Panc1 (cell line): ENCODE measurements around the gene PMF1. TPM values are rescaled to one million over a fixed set of nuclear protein-coding genes. Genes with fewer than 3 reads are reported as not detected.

Experiments used
- ATAC-seq: fragments of 200-7000 bp; cut with Tn5 transposase; 2 replicates; pipeline ENCODE4 v1.9.1; 2020; ENCODE audit warnings: mild to moderate bottlenecking, moderate library complexity
- BruUV-seq: library from RNA; stranded (reverse); fragments of 400-500 nt; replicated peaks from 2 replicates; lab custom pipeline; 2021; lab: Mats Ljungman, UMichigan
- CTCF ChIA-PET: fragments of 300-600 bp; sonication (Branson Sonifier 250); formaldehyde crosslinking; loops from one replicate; lab custom pipeline; 2022; ENCODE audit warnings: antibody characterized with exemption; lab: Charles Lee
- POLR2A ChIA-PET: fragments of 300-600 bp; sonication (Branson Sonifier 250); formaldehyde crosslinking; loops from one replicate; lab custom pipeline; 2022; ENCODE audit warnings: antibody characterized with exemption; lab: Charles Lee
- DNase-seq: peaks from one replicate; pipeline ENCODE4 v3.0.0-alpha.2; 2010; ENCODE audit warnings: low read depth, low spot score
- H3K27ac ChIP-seq: 2 replicates; pipeline ENCODE4 v1.5.1; 2011; ENCODE audit warnings: mild to moderate bottlenecking, low read length, inconsistent platforms
- H3K27me3 ChIP-seq: fragments of 200-500 bp; sonication (Bioruptor generic); 2 replicates; pipeline ENCODE4 v1.6.0; 2014; ENCODE audit warnings: low read length, inconsistent platforms; ENCODE audit not compliant: control insufficient read depth, insufficient read depth
- H3K36me3 ChIP-seq: fragments of 200-500 bp; sonication (Bioruptor generic); 2 replicates; pipeline ENCODE4 v1.5.1; 2014; ENCODE audit warnings: inconsistent platforms, mild to moderate bottlenecking, low read length, moderate library complexity; ENCODE audit not compliant: control insufficient read depth, insufficient read depth
- H3K4me1 ChIP-seq: 2 replicates; pipeline ENCODE4 v1.5.1; 2011; ENCODE audit warnings: inconsistent platforms, mild to moderate bottlenecking, low read length, moderate library complexity; ENCODE audit not compliant: control insufficient read depth, insufficient read depth
- H3K4me3 ChIP-seq, 2 experiments: 2 replicates each; pipeline ENCODE4 v1.5.1; 2011 to 2012; ENCODE audit warnings: low read depth in 2 of 2, low read length in 2 of 2, mild to moderate bottlenecking in 2 of 2, inconsistent platforms in 1 of 2, moderate library complexity in 1 of 2
- H3K9me3 ChIP-seq: fragments of 200-500 bp; sonication (Bioruptor generic); 2 replicates; pipeline ENCODE4 v1.5.1; 2014; ENCODE audit warnings: low read depth, mild to moderate bottlenecking, inconsistent platforms, low read length, moderate library complexity; ENCODE audit not compliant: control insufficient read depth, insufficient read depth
- POLR2AphosphoS5 ChIP-seq: IDR thresholded peaks from 2 replicates; pipeline ENCODE4 v1.6.1; 2012; ENCODE audit warnings: mild to moderate bottlenecking, low read depth, low read length, moderate library complexity
- SIN3A ChIP-seq: IDR thresholded peaks from 2 replicates; pipeline ENCODE4 v1.6.1; 2012; ENCODE audit warnings: low read depth, mild to moderate bottlenecking, low read length, moderate library complexity, borderline replicate concordance; ENCODE audit not compliant: insufficient read depth
- TCF7L2 ChIP-seq: IDR thresholded peaks from 2 replicates; pipeline ENCODE4 v1.6.1; 2011; ENCODE audit warnings: mild to moderate bottlenecking, low read depth, low read length, inconsistent platforms
- in situ Hi-C: cut with HindIII; loops from 2 replicates; pipeline ENCODE4 v1.10.0; 2016; ENCODE audit warnings: low sequenced_read_pairs, low pct_unique_long_range_greater_than_20kb
- intact Hi-C: fragments of 100-400 bp; cut with micrococcal nuclease; formaldehyde crosslinking; loops from one replicate; pipeline ENCODE4 v1.10.0; 2022; ENCODE audit not compliant: unreplicated experiment
- total RNA-seq: library from RNA; stranded (reverse); gene quantifications from one replicate; pipeline ENCODE4 v1.2.1, GENCODE V29; 2021; ENCODE audit not compliant: unreplicated experiment
- TF ChIP-seq, protein P1 (sequence below), 2 experiments: IDR thresholded peaks; 2 replicates each; pipeline ENCODE4 v1.6.1; 2011 to 2012; ENCODE audit warnings: low read depth in 2 of 2, control low read depth in 1 of 2, low read length in 1 of 2, mild to moderate bottlenecking in 1 of 2, moderate library complexity in 1 of 2; ENCODE audit not compliant: insufficient read depth in 1 of 2
- TF ChIP-seq, protein P2 (sequence below): fragments of 450-650 bp; IDR thresholded peaks from 2 replicates; pipeline ENCODE4 v1.5.1; 2017; ENCODE audit warnings: mild to moderate bottlenecking

The PMF1 gene
- total RNA-seq, 1 experiment from 2014 or later = 57.5 TPM

DNA sequence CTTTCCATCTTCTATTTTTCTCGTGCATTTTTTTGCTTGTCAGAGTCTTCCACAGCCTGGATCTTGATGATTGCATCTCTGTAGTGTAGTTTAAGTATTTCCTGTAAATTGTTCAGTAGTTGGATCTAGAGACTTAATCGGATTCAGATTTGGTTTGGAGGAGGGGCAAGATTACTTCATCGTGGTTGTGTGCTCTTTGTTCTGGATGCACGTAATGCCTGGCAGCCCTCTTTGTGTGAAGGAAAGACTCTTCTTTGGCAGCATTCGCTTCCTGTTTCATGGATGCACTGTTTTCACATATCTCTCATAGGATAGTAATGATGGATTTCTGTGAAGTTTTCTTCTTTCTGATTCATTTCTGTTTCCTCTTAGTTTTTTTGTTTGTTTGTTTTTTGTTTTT, 45.3 kb upstream of the PMF1 start:
- no TSS peak for BruUV-seq
- CTCF ChIA-PET = no interaction called here

DNA sequence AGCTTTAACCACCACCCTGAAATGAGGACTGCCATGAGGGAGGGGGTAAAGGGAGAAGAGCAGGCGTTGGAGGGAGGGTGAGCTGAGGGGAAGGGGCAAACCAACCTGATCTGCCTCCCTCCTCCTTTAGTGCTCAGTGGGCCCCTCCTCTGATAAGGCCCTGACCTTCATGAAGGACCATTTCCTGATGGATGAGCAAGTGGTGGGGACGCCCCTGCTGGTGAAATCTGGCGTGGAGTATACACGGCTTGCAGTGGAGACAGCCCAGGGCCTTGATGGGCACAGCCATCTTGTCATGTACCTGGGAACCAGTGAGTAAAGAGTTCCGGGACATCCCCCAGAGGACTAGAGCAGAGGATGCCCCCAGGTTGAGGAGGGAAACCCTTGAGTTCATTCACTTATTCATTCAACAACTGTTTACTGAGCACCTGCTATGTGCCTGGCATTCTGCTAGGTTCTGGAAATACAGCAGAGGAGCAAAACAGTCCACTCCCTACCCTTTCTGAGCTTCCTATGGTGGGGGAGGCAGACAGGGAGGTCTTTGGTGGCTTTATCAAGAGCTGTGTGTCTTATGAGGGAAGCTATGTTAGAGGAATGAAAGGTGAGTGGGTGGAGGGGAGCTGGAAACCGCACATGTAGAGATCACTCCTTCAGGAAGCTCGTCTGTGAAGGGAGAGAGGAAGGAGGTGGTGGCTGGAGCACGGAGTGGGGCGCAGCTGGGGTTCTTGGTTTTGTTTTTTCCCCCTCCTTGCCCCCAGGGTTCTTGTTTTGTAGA, 39.9 kb upstream of the PMF1 start:
- no TSS peak for BruUV-seq
- POLR2A ChIA-PET = interaction anchor here (0.5 to 1.0 kb wide), 2 partner anchors 9 to 71 kb away, joined by 3 read pairs; no protein-coding TSS in a partner anchor
- no peak for TF ChIP-seq SIN3A
- TF ChIP-seq TCF7L2 = no peak
- TF ChIP-seq, protein P1, sequence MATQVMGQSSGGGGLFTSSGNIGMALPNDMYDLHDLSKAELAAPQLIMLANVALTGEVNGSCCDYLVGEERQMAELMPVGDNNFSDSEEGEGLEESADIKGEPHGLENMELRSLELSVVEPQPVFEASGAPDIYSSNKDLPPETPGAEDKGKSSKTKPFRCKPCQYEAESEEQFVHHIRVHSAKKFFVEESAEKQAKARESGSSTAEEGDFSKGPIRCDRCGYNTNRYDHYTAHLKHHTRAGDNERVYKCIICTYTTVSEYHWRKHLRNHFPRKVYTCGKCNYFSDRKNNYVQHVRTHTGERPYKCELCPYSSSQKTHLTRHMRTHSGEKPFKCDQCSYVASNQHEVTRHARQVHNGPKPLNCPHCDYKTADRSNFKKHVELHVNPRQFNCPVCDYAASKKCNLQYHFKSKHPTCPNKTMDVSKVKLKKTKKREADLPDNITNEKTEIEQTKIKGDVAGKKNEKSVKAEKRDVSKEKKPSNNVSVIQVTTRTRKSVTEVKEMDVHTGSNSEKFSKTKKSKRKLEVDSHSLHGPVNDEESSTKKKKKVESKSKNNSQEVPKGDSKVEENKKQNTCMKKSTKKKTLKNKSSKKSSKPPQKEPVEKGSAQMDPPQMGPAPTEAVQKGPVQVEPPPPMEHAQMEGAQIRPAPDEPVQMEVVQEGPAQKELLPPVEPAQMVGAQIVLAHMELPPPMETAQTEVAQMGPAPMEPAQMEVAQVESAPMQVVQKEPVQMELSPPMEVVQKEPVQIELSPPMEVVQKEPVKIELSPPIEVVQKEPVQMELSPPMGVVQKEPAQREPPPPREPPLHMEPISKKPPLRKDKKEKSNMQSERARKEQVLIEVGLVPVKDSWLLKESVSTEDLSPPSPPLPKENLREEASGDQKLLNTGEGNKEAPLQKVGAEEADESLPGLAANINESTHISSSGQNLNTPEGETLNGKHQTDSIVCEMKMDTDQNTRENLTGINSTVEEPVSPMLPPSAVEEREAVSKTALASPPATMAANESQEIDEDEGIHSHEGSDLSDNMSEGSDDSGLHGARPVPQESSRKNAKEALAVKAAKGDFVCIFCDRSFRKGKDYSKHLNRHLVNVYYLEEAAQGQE (IDR thresholded peaks at IDR 0.05; ENCODE audit: insufficient read depth in 1 of 2, low read depth in 2 of 2, low read length in 1 of 2) = no peak
- TF ChIP-seq, protein P2, sequence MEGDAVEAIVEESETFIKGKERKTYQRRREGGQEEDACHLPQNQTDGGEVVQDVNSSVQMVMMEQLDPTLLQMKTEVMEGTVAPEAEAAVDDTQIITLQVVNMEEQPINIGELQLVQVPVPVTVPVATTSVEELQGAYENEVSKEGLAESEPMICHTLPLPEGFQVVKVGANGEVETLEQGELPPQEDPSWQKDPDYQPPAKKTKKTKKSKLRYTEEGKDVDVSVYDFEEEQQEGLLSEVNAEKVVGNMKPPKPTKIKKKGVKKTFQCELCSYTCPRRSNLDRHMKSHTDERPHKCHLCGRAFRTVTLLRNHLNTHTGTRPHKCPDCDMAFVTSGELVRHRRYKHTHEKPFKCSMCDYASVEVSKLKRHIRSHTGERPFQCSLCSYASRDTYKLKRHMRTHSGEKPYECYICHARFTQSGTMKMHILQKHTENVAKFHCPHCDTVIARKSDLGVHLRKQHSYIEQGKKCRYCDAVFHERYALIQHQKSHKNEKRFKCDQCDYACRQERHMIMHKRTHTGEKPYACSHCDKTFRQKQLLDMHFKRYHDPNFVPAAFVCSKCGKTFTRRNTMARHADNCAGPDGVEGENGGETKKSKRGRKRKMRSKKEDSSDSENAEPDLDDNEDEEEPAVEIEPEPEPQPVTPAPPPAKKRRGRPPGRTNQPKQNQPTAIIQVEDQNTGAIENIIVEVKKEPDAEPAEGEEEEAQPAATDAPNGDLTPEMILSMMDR = no peak
- TF ChIP-seq POLR2AphosphoS5 = no peak
- Histone ChIP-seq H3K36me3 (no peaks in the 10 kb centered on the region), H3K9me3 (no peaks in the 10 kb centered on the region), H3K4me1 (no peaks in the 10 kb centered on the region), H3K27ac (no peak overlapping the region), H3K27me3 (no peaks in the 10 kb centered on the region), H3K4me3 (no peak overlapping the region)
- in situ Hi-C loops (no loop called here), intact Hi-C loops (no loop called here)
- ATAC-seq (no peak), DNase-seq (no peak)
- CTCF ChIA-PET = no interaction called here

More for the DNA sequence above, 45.3 kb upstream of the PMF1 start:
- DNase-seq (no peak), ATAC-seq (no peak)
- intact Hi-C loops = no loop called here
- no peak overlapping the region for H3K4me3 ChIP-seq
- no peaks in the 10 kb centered on the region for H3K4me1 ChIP-seq
- no peaks in the 10 kb centered on the region for H3K36me3 ChIP-seq
- no peak overlapping the region for H3K27ac ChIP-seq
- no peaks in the 10 kb centered on the region for H3K9me3 ChIP-seq
- no peaks in the 10 kb centered on the region for H3K27me3 ChIP-seq
- TF ChIP-seq SIN3A (no peak), POLR2AphosphoS5 (no peak), TCF7L2 (no peak)
- TF ChIP-seq, protein P2 = no peak
- TF ChIP-seq, protein P1 (IDR thresholded peaks at IDR 0.05; ENCODE audit: insufficient read depth in 1 of 2, low read depth in 2 of 2, low read length in 1 of 2) = no peak
- POLR2A ChIA-PET = no interaction called here
- in situ Hi-C loops = no loop called here
